HepG2 (cell line): ENCODE results near the gene DUSP7. TPM values are rescaled to one million over a fixed set of nuclear protein-coding genes. Genes with fewer than 3 reads are reported as not detected.

ENCODE experiments used
- ATAC-seq: fragments of 200-7000 bp; cut with Tn5 transposase; 3 replicates; pipeline ENCODE4 v1.9.1; 2020; ENCODE audit warnings: mild to moderate bottlenecking, moderate library complexity
- BruUV-seq: library from RNA; stranded (reverse); fragments of 400-500 nt; replicated peaks from 2 replicates; lab custom pipeline; 2021; lab: Mats Ljungman, UMichigan
- CTCF ChIA-PET: fragments of 300-600 bp; formaldehyde crosslinking; extraction: SDS; loops from one replicate; lab custom pipeline; 2021; ENCODE audit warnings: low total read pairs, inconsistent platforms, low intra/inter-chr PET ratio; lab: Yijun Ruan, JAX
- POLR2A ChIA-PET: fragments of 350-600 bp; sonication (Branson Sonifier 250); formaldehyde crosslinking; loops from one replicate; lab custom pipeline; 2020; ENCODE audit warnings: antibody characterized with exemption, inconsistent platforms; lab: Yijun Ruan, JAX
- DNase-seq: peaks from one replicate; pipeline ENCODE4 v3.0.0-alpha.2; 2015; ENCODE audit warnings: low spot score
- FAIRE-seq: peaks from 3 replicates; lab custom pipeline; 2011; peaks lifted over from hg19 to GRCh38; lab: Jason Lieb, UNC
- H2AFZ ChIP-seq: one replicate; pipeline ENCODE4 v1.6.1; 2011; ENCODE audit warnings: low read length, inconsistent platforms
- H3K27ac ChIP-seq: fragments of 300-600 bp; 3 replicates; pipeline ENCODE4 v1.8.0; 2011; ENCODE audit warnings: mixed run types, mild to moderate bottlenecking, mixed read lengths, low read length, inconsistent platforms; ENCODE audit not compliant: insufficient read depth; ENCODE audit errors: extremely low read length
- H3K27me3 ChIP-seq, 2 experiments: fragments of 200-600 bp in 1 of 2; 2 replicates in 1 of 2; 3 replicates in 1 of 2; pipeline versions ENCODE4 v1.6.0 to v1.8.0; 2011; ENCODE audit warnings: low read length in 2 of 2, mild to moderate bottlenecking in 2 of 2, moderate library complexity in 2 of 2, inconsistent platforms in 1 of 2; ENCODE audit not compliant: insufficient read depth in 2 of 2, control insufficient read depth in 1 of 2
- H3K36me3 ChIP-seq, 2 experiments: fragments of 200-600 bp in 1 of 2; replicated peaks in 1 of 2; 2 replicates in 1 of 2; 3 replicates in 1 of 2; pipeline versions ENCODE4 v1.5.1 to v1.8.0; 2011; ENCODE audit warnings: low read length in 2 of 2, inconsistent platforms in 1 of 2; ENCODE audit not compliant: insufficient read depth in 2 of 2, control insufficient read depth in 1 of 2
- H3K4me1 ChIP-seq: 2 replicates; pipeline ENCODE4 v1.5.1; 2012; ENCODE audit warnings: low read length, inconsistent platforms; ENCODE audit not compliant: insufficient read depth
- H3K4me2 ChIP-seq: 2 replicates; pipeline ENCODE4 v1.6.0; 2011; ENCODE audit warnings: low read depth, low read length, inconsistent platforms
- H3K4me3 ChIP-seq, 3 experiments: fragments of 200-600 bp in 1 of 3; sonication (generic), shearing (Covaris generic) in 1 of 3; replicated peaks in 1 of 3; 2 replicates each; pipeline ENCODE4 v1.5.1; 2011 to 2016; ENCODE audit warnings: low read length in 3 of 3, inconsistent platforms in 2 of 3, low read depth in 2 of 3, mild to moderate bottlenecking in 2 of 3, control low read depth in 1 of 3, mixed read lengths in 1 of 3; ENCODE audit not compliant: insufficient read depth in 1 of 3
- H3K79me2 ChIP-seq: one replicate; pipeline ENCODE4 v1.6.1; 2011; ENCODE audit warnings: low read length, inconsistent platforms; ENCODE audit not compliant: insufficient read depth
- H3K9ac ChIP-seq: 2 replicates; pipeline ENCODE4 v1.6.0; 2011; ENCODE audit warnings: mild to moderate bottlenecking, low read depth, low read length, inconsistent platforms; ENCODE audit not compliant: insufficient read depth
- H3K9me3 ChIP-seq: 2 replicates; pipeline ENCODE4 v1.5.1; 2012; ENCODE audit warnings: mild to moderate bottlenecking, low read length
- H4K20me1 ChIP-seq: 2 replicates; pipeline ENCODE4 v1.6.0; 2011; ENCODE audit warnings: inconsistent platforms, mild to moderate bottlenecking, low read length, moderate library complexity; ENCODE audit not compliant: insufficient read depth
- CENPX ChIP-seq: sonication (generic); formaldehyde crosslinking; IDR thresholded peaks from 2 replicates; pipeline ENCODE4 v1.9.0; 2021; ENCODE audit warnings: mild to moderate bottlenecking, missing genetic modification reagents, moderate library complexity
- ELF1 ChIP-seq: sonication (generic); formaldehyde crosslinking; IDR thresholded peaks from 2 replicates; pipeline ENCODE4 v1.4.0; 2020; ENCODE audit warnings: missing genetic modification reagents
- MZF1 ChIP-seq: sonication (generic); formaldehyde crosslinking; IDR thresholded peaks from 2 replicates; pipeline ENCODE4 v1.8.1; 2023; ENCODE audit warnings: mild to moderate bottlenecking, missing genetic modification reagents, borderline replicate concordance
- NFE2L1 ChIP-seq: sonication (generic); formaldehyde crosslinking; IDR thresholded peaks from 2 replicates; pipeline ENCODE4 v1.4.0; 2020; ENCODE audit warnings: missing genetic modification reagents, mild to moderate bottlenecking, borderline replicate concordance
- RFX1 ChIP-seq: fragments of 450-650 bp; IDR thresholded peaks from 2 replicates; pipeline ENCODE4 v1.6.1; 2017
- ZC3H13 ChIP-seq: sonication (generic); formaldehyde crosslinking; IDR thresholded peaks from 2 replicates; pipeline ENCODE4 v1.8.1; 2023; ENCODE audit warnings: mild to moderate bottlenecking, missing genetic modification reagents, moderate library complexity
- WGBS: methylation state at CpG from one replicate; pipeline ENCODE4 v1.1.6; 2017; ENCODE audit warnings: low lambda C conversion rate; 5-methylcytosine and 5-hydroxymethylcytosine counted together
- in situ Hi-C: cut with HindIII; loops from 2 replicates; pipeline ENCODE4 v1.10.0; 2017; ENCODE audit warnings: low pct_unique_long_range_greater_than_20kb; ENCODE audit not compliant: extremely low pct_ligation_motif_present
- intact Hi-C: fragments of 100-400 bp; cut with micrococcal nuclease; formaldehyde crosslinking; loops from one replicate; pipeline ENCODE4 v1.10.0; 2022; ENCODE audit not compliant: unreplicated experiment
- polyA plus RNA-seq, 8 experiments: library from polyadenylated mRNA; depleted of rRNA in 3 of 8; stranded (reverse) in 7 of 8; unstranded in 1 of 8; fragments of >200 nt; fragmentation: Illumina TruSeq in 4 of 8; extraction: Trizol in 4 of 8; gene quantifications; 2 replicates each; pipeline versions ENCODE4 v1.2.1 to v1.2.3, GENCODE V29; 2011 to 2016; ENCODE audit warnings: low read depth in 4 of 8, missing spikeins in 1 of 8, mixed read lengths in 1 of 8; ENCODE audit not compliant: insufficient read depth in 1 of 8
- total RNA-seq, 5 experiments: library from RNA; depleted of rRNA; stranded (reverse); fragments of >200 nt; fragmentation: Illumina TruSeq; extraction: Trizol; gene quantifications; 2 replicates each; pipeline ENCODE4 v1.2.3, GENCODE V29; 2016; ENCODE audit warnings: low read depth in 1 of 5
- TF ChIP-seq, protein P1 (sequence below): sonication (generic); formaldehyde crosslinking; IDR thresholded peaks from 2 replicates; pipeline ENCODE4 v1.4.0; 2020; ENCODE audit warnings: missing genetic modification reagents
- TF ChIP-seq, protein P2 (sequence below): sonication (generic); formaldehyde crosslinking; IDR thresholded peaks from 2 replicates; pipeline ENCODE4 v1.4.0; 2020; ENCODE audit warnings: missing genetic modification reagents
- TF ChIP-seq, protein P3 (sequence below): sonication (generic); formaldehyde crosslinking; IDR thresholded peaks from 2 replicates; pipeline ENCODE4 v1.4.0; 2020; ENCODE audit warnings: mild to moderate bottlenecking, missing genetic modification reagents
- TF ChIP-seq, protein P4 (sequence below): sonication (generic); formaldehyde crosslinking; IDR thresholded peaks from 2 replicates; pipeline ENCODE4 v1.4.0; 2020; ENCODE audit warnings: mild to moderate bottlenecking, missing genetic modification reagents, borderline replicate concordance

Gene DUSP7
- total and polyA plus RNA-seq, 2 of the 13 experiments (the other 11 are each of a cell fraction or from before 2014, with no cell fraction given): 6.6 to 8.8 TPM

DNA sequence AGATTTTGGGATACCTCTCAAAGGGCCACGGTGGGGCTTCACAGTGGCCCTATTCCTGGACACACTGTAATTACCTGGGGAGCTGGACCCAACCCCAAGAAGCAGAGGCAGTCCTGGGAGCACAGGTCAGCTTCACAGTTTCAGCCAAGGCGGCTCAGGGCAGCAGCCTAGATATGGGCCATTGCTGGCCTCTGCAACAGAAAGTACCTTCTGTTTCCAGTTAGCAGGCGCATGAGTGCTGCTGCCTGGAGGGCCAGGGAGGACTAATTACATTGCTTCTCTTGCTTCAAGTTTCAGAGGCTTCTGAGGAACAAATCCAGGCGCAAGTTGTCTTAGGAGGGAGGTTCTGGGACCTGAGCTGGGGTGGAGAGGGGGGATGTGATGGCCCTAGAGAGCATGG, 13.5 kb upstream of the DUSP7 start:
- no peak overlapping the region for H3K4me2 ChIP-seq
- no peak for ATAC-seq
- H2AFZ ChIP-seq: no peak overlapping the region
- H3K36me3 ChIP-seq: peaks cover 0 to 12% of the 10 kb centered on the region in 2 experiments; a peak in 2 of 5 replicates
- CTCF ChIA-PET: no interaction called here
- no peaks in the 10 kb centered on the region for H4K20me1 ChIP-seq
- no TSS peak for BruUV-seq
- intact Hi-C loops: no loop called here
- H3K4me1 ChIP-seq: peaks cover 14% of the 10 kb centered on the region
- H3K4me3 ChIP-seq: no peak overlapping the region
- no peak overlapping the region for H3K9ac ChIP-seq
- H3K9me3 ChIP-seq: no peaks in the 10 kb centered on the region
- no peak overlapping the region for H3K27ac ChIP-seq
- in situ Hi-C loops: no loop called here
- 94% methylated on average over 3 of the region's 4 CpGs for WGBS
- H3K79me2 ChIP-seq: no peaks in the 10 kb centered on the region
- POLR2A ChIA-PET: no interaction called here
- no peak for DNase-seq
- FAIRE-seq: no peak
- peaks cover 4 to 10% of the 10 kb centered on the region in 2 experiments; a peak in 3 of 5 replicates for H3K27me3 ChIP-seq
- no peak for TF ChIP-seq ELF1 (CRISPR knock-in tag)
- TF ChIP-seq, protein P1, sequence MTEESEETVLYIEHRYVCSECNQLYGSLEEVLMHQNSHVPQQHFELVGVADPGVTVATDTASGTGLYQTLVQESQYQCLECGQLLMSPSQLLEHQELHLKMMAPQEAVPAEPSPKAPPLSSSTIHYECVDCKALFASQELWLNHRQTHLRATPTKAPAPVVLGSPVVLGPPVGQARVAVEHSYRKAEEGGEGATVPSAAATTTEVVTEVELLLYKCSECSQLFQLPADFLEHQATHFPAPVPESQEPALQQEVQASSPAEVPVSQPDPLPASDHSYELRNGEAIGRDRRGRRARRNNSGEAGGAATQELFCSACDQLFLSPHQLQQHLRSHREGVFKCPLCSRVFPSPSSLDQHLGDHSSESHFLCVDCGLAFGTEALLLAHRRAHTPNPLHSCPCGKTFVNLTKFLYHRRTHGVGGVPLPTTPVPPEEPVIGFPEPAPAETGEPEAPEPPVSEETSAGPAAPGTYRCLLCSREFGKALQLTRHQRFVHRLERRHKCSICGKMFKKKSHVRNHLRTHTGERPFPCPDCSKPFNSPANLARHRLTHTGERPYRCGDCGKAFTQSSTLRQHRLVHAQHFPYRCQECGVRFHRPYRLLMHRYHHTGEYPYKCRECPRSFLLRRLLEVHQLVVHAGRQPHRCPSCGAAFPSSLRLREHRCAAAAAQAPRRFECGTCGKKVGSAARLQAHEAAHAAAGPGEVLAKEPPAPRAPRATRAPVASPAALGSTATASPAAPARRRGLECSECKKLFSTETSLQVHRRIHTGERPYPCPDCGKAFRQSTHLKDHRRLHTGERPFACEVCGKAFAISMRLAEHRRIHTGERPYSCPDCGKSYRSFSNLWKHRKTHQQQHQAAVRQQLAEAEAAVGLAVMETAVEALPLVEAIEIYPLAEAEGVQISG (CRISPR knock-in tag): no peak
- TF ChIP-seq, protein P2, sequence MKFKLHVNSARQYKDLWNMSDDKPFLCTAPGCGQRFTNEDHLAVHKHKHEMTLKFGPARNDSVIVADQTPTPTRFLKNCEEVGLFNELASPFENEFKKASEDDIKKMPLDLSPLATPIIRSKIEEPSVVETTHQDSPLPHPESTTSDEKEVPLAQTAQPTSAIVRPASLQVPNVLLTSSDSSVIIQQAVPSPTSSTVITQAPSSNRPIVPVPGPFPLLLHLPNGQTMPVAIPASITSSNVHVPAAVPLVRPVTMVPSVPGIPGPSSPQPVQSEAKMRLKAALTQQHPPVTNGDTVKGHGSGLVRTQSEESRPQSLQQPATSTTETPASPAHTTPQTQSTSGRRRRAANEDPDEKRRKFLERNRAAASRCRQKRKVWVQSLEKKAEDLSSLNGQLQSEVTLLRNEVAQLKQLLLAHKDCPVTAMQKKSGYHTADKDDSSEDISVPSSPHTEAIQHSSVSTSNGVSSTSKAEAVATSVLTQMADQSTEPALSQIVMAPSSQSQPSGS (CRISPR knock-in tag): no peak
- no peak for TF ChIP-seq NFE2L1 (CRISPR knock-in tag)
- TF ChIP-seq, protein P3, sequence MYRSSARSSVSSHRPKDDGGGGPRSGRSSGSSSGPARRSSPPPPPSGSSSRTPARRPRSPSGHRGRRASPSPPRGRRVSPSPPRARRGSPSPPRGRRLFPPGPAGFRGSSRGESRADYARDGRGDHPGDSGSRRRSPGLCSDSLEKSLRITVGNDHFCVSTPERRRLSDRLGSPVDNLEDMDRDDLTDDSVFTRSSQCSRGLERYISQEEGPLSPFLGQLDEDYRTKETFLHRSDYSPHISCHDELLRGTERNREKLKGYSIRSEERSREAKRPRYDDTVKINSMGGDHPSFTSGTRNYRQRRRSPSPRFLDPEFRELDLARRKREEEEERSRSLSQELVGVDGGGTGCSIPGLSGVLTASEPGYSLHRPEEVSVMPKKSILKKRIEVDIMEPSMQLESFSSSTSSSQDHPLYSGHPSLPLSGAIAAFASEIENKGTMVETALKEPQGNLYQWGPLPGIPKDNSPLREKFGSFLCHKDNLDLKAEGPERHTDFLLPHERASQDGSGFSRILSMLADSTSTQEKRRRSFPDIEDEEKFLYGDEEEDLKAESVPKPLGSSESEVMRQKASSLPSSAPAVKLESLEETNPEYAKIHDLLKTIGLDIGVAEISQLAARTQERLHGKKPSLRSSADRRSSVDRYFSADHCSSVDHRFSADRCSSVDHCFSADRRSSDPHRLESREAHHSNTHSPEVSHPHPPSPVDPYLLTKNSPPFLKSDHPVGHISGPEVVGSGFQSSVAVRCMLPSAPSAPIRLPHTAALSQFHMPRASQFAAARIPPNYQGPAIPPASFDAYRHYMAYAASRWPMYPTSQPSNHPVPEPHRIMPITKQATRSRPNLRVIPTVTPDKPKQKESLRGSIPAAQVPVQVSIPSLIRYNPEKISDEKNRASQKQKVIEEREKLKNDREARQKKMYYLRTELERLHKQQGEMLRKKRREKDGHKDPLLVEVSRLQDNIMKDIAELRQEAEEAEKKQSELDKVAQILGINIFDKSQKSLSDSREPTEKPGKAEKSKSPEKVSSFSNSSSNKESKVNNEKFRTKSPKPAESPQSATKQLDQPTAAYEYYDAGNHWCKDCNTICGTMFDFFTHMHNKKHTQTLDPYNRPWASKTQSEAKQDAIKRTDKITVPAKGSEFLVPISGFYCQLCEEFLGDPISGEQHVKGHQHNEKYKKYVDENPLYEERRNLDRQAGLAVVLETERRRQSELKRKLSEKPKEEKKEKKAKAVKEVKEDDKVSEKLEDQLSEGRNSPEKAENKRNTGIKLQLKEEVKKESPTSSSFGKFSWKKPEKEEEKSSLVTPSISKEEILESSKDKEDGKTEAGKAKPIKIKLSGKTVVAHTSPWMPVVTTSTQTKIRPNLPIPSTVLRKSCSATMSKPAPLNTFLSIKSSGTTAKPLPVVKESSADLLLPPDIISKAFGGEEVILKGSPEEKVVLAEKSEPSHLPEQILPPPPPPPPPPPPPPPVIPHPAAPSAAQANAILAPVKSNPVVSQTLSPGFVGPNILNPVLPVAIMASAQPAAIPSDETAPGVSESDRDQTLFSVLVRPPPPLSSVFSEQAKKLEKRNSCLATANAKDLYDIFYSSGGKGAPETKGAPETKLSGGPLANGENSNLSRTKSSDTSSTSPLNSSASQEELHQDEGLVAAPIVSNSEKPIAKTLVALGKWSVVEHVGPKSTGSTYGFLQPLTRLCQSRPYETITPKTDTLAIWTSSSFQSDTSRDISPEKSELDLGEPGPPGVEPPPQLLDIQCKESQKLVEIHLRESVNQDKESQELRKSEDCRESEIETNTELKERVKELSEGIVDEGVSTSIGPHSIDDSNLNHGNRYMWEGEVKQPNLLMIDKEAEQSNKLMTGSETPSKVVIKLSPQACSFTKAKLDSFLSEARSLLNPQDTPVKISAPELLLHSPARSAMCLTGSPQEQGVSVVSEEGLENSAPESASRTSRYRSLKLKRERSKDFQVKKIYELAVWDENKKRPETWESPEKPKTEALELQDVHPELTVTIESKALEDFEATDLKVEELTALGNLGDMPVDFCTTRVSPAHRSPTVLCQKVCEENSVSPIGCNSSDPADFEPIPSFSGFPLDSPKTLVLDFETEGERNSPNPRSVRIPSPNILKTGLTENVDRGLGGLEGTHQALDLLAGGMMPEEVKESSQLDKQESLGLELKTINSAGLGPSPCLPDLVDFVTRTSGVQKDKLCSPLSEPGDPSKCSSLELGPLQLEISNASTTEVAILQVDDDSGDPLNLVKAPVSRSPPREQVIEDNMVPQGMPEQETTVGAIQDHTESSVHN: no peak
- no peak for TF ChIP-seq CENPX (CRISPR knock-in tag)
- no peak for TF ChIP-seq MZF1 (CRISPR knock-in tag)
- TF ChIP-seq, protein P4, sequence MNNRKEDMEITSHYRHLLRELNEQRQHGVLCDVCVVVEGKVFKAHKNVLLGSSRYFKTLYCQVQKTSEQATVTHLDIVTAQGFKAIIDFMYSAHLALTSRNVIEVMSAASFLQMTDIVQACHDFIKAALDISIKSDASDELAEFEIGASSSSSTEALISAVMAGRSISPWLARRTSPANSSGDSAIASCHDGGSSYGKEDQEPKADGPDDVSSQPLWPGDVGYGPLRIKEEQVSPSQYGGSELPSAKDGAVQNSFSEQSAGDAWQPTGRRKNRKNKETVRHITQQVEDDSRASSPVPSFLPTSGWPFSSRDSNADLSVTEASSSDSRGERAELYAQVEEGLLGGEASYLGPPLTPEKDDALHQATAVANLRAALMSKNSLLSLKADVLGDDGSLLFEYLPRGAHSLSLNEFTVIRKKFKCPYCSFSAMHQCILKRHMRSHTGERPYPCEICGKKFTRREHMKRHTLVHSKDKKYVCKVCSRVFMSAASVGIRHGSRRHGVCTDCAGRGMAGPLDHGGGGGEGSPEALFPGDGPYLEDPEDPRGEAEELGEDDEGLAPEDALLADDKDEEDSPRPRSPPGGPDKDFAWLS (CRISPR knock-in tag): no peak
- no peak for TF ChIP-seq ZC3H13
- no peak for TF ChIP-seq RFX1
